HEK293 (cell line): ENCODE results near the gene ETDC.
A peak's percentile ranks its signal among the peaks of the same experiment; 100 is the strongest.

Experiments
- BCL11A ChIP-seq: fragments of 450-650 bp; formaldehyde crosslinking; IDR thresholded peaks from 2 replicates; pipeline ENCODE4 v1.5.1; 2016; ENCODE audit warnings: low read depth, missing biosample characterization, missing genetic modification characterization
- GLI4 ChIP-seq: fragments of 450-650 bp; formaldehyde crosslinking; IDR thresholded peaks from 2 replicates; pipeline ENCODE4 v1.5.1; 2016; ENCODE audit warnings: missing biosample characterization, missing genetic modification characterization
- KLF1 ChIP-seq: fragments of 450-650 bp; formaldehyde crosslinking; IDR thresholded peaks from 2 replicates; pipeline ENCODE4 v1.5.1; 2016; ENCODE audit warnings: missing biosample characterization, missing genetic modification characterization
- KLF16 ChIP-seq: fragments of 450-650 bp; formaldehyde crosslinking; IDR thresholded peaks from 2 replicates; pipeline ENCODE4 v1.5.1; 2017; ENCODE audit warnings: missing biosample characterization, missing genetic modification characterization
- RBAK ChIP-seq: fragments of 450-650 bp; formaldehyde crosslinking; IDR thresholded peaks from 2 replicates; pipeline ENCODE4 v1.5.1; 2016; ENCODE audit warnings: missing biosample characterization, missing genetic modification characterization
- SP2 ChIP-seq: fragments of 450-650 bp; formaldehyde crosslinking; IDR thresholded peaks from 2 replicates; pipeline ENCODE4 v1.5.1; 2016; ENCODE audit warnings: missing biosample characterization, missing genetic modification characterization
- ZBTB21 ChIP-seq: fragments of 450-650 bp; formaldehyde crosslinking; IDR thresholded peaks from 2 replicates; pipeline ENCODE4 v1.5.1; 2017; ENCODE audit warnings: missing biosample characterization, missing genetic modification characterization
- ZNF10 ChIP-seq: fragments of 450-650 bp; formaldehyde crosslinking; IDR thresholded peaks from 2 replicates; pipeline ENCODE4 v1.5.1; 2017; ENCODE audit warnings: missing biosample characterization, missing genetic modification characterization
- ZNF114 ChIP-seq: fragments of 450-650 bp; formaldehyde crosslinking; IDR thresholded peaks from 2 replicates; pipeline ENCODE4 v1.5.0; 2017; ENCODE audit warnings: missing biosample characterization, missing genetic modification characterization
- ZNF19 ChIP-seq: fragments of 450-650 bp; formaldehyde crosslinking; IDR thresholded peaks from 2 replicates; pipeline ENCODE4; 2016; ENCODE audit warnings: missing biosample characterization, missing genetic modification characterization, low read depth
- ZNF211 ChIP-seq: fragments of 450-650 bp; formaldehyde crosslinking; IDR thresholded peaks from 2 replicates; pipeline ENCODE4 v1.5.1; 2016; ENCODE audit warnings: low read depth, missing biosample characterization, missing genetic modification characterization
- ZNF221 ChIP-seq: fragments of 450-650 bp; formaldehyde crosslinking; IDR thresholded peaks from 2 replicates; pipeline ENCODE4 v1.5.1; 2017; ENCODE audit warnings: missing biosample characterization, missing genetic modification characterization, borderline replicate concordance
- ZNF335 ChIP-seq: fragments of 450-650 bp; formaldehyde crosslinking; conservative IDR thresholded peaks from 2 replicates; pipeline ENCODE4 v1.5.1; 2016; ENCODE audit warnings: missing biosample characterization, missing genetic modification characterization
- ZNF341 ChIP-seq: fragments of 450-650 bp; formaldehyde crosslinking; IDR thresholded peaks from 2 replicates; pipeline ENCODE4; 2016; ENCODE audit warnings: low read depth, missing biosample characterization, missing genetic modification characterization
- ZNF423 ChIP-seq: fragments of 450-650 bp; formaldehyde crosslinking; IDR thresholded peaks from 2 replicates; pipeline ENCODE4 v1.5.1; 2016; ENCODE audit warnings: missing biosample characterization, missing genetic modification characterization
- ZNF521 ChIP-seq: fragments of 450-650 bp; formaldehyde crosslinking; IDR thresholded peaks from 2 replicates; pipeline ENCODE4 v1.5.1; 2017; ENCODE audit warnings: missing biosample characterization, mild to moderate bottlenecking, missing genetic modification characterization
- ZNF529 ChIP-seq: fragments of 450-650 bp; formaldehyde crosslinking; IDR thresholded peaks from 2 replicates; pipeline ENCODE4 v1.5.1; 2017; ENCODE audit warnings: missing genetic modification characterization, missing biosample characterization; ENCODE audit not compliant: insufficient replicate concordance
- ZNF549 ChIP-seq: fragments of 450-650 bp; IDR thresholded peaks from 2 replicates; pipeline ENCODE4 v1.5.1; 2018; ENCODE audit warnings: missing biosample characterization, missing genetic modification characterization, mild to moderate bottlenecking, inconsistent platforms, moderate library complexity
- ZNF610 ChIP-seq: fragments of 450-650 bp; formaldehyde crosslinking; IDR thresholded peaks from 2 replicates; pipeline ENCODE4 v1.5.1; 2016; ENCODE audit warnings: missing biosample characterization, missing genetic modification characterization, borderline replicate concordance
- ZNF624 ChIP-seq: fragments of 450-650 bp; formaldehyde crosslinking; IDR thresholded peaks from 2 replicates; pipeline ENCODE4 v1.5.1; 2017; ENCODE audit warnings: missing biosample characterization, missing genetic modification characterization
- ZNF701 ChIP-seq: fragments of 450-650 bp; formaldehyde crosslinking; IDR thresholded peaks from 2 replicates; pipeline ENCODE4 v1.5.1; 2016; ENCODE audit warnings: missing biosample characterization, missing genetic modification characterization
- ZNF76 ChIP-seq: fragments of 450-650 bp; formaldehyde crosslinking; IDR thresholded peaks from 2 replicates; pipeline ENCODE4; 2016; ENCODE audit warnings: low read depth, missing biosample characterization, missing genetic modification characterization, borderline replicate concordance
- ZSCAN16 ChIP-seq: fragments of 450-650 bp; formaldehyde crosslinking; IDR thresholded peaks from 2 replicates; pipeline ENCODE4 v1.5.1; 2016; ENCODE audit warnings: missing biosample characterization, missing genetic modification characterization
- TF ChIP-seq, protein P1 (sequence below): fragments of 450-650 bp; formaldehyde crosslinking; IDR thresholded peaks from 2 replicates; pipeline ENCODE4 v1.5.1; 2016; ENCODE audit warnings: missing biosample characterization, missing genetic modification characterization
- TF ChIP-seq, protein P2 (sequence below): fragments of 450-650 bp; formaldehyde crosslinking; IDR thresholded peaks from 2 replicates; pipeline ENCODE4 v1.5.1; 2016; ENCODE audit warnings: missing biosample characterization, missing genetic modification characterization
- TF ChIP-seq, protein P3 (sequence below): fragments of 450-650 bp; formaldehyde crosslinking; optimal IDR thresholded peaks from 2 replicates; pipeline ENCODE3; 2016; ENCODE audit warnings: missing biosample characterization, mild to moderate bottlenecking, missing genetic modification characterization
- TF ChIP-seq, protein P4 (sequence below): fragments of 450-650 bp; formaldehyde crosslinking; IDR thresholded peaks from 2 replicates; pipeline ENCODE4 v1.5.1; 2016; ENCODE audit warnings: missing biosample characterization, missing genetic modification characterization
- TF ChIP-seq, protein P5 (sequence below): fragments of 450-650 bp; formaldehyde crosslinking; IDR thresholded peaks from 2 replicates; pipeline ENCODE4 v1.5.1; 2016; ENCODE audit warnings: missing biosample characterization, missing genetic modification characterization
- TF ChIP-seq, protein P6 (sequence below): fragments of 450-650 bp; IDR thresholded peaks from 2 replicates; pipeline ENCODE4 v1.5.1; 2018; ENCODE audit warnings: missing biosample characterization, mild to moderate bottlenecking, missing genetic modification characterization
- TF ChIP-seq, protein P7 (sequence below): fragments of 450-650 bp; formaldehyde crosslinking; IDR thresholded peaks from 2 replicates; pipeline ENCODE4 v1.5.1; 2016; ENCODE audit warnings: missing biosample characterization, missing genetic modification characterization

ETDC gene

DNA sequence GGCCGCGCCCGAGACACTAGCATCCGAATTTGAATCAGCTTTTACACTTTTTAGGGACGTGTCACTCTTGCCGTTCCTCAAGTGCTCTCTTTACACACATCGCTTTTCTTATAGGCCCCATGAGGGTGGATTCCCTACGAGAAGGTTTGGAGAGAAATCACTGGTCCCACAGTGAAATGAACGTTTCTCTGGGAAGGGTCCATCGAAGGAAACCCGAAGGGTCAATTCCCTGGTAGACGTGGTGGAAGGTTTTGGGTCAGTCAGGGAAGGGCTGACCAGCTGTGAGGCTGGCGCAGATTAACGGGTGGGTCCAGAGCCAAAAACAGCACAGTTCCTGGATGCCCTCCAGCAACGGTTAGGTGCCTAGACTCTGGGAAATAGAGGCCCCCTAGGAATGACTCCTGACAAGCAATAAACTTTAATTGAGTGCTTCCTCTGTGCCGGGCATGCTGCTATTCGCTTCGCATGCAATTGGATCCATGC is 35.9 kb downstream of the ETDC start (continued):
- TF ChIP-seq ZNF549 (tag by site-specific recombination) (no peak), ZBTB21 (no peak), ZNF19 (tag by site-specific recombination) (no peak), ZNF341 (tag by site-specific recombination) (peak; percentile 61), ZNF624 (tag by site-specific recombination) (no peak), ZNF701 (tag by site-specific recombination) (no peak), ZNF423 (tag by site-specific recombination) (peak; percentile 86), KLF16 (tag by site-specific recombination) (0 out of 2 replicates have a peak, but pooled peaks have one; percentile 10), ZNF610 (tag by site-specific recombination) (peak; percentile 21; the same call in 1 of the 2 replicates), ZNF529 (tag by site-specific recombination) (no peak), ZNF76 (tag by site-specific recombination) (no peak), RBAK (tag by site-specific recombination) (no peak), GLI4 (no peak), BCL11A (tag by site-specific recombination) (peak; percentile 65; the same call in 1 of the 2 replicates), ZNF114 (tag by site-specific recombination) (no peak), SP2 (tag by site-specific recombination) (no peak), ZNF335 (tag by site-specific recombination) (peak; percentile 83), ZSCAN16 (tag by site-specific recombination) (no peak), ZNF10 (tag by site-specific recombination) (no peak), ZNF221 (tag by site-specific recombination) (no peak), ZNF211 (tag by site-specific recombination) (no peak), ZNF521 (tag by site-specific recombination) (no peak), KLF1 (tag by site-specific recombination) (0 out of 2 replicates have a peak, but pooled peaks have one; percentile 1)
- TF ChIP-seq, protein P1, sequence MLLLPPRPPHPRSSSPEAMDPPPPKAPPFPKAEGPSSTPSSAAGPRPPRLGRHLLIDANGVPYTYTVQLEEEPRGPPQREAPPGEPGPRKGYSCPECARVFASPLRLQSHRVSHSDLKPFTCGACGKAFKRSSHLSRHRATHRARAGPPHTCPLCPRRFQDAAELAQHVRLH (tag by site-specific recombination): no peak
- TF ChIP-seq, protein P2, sequence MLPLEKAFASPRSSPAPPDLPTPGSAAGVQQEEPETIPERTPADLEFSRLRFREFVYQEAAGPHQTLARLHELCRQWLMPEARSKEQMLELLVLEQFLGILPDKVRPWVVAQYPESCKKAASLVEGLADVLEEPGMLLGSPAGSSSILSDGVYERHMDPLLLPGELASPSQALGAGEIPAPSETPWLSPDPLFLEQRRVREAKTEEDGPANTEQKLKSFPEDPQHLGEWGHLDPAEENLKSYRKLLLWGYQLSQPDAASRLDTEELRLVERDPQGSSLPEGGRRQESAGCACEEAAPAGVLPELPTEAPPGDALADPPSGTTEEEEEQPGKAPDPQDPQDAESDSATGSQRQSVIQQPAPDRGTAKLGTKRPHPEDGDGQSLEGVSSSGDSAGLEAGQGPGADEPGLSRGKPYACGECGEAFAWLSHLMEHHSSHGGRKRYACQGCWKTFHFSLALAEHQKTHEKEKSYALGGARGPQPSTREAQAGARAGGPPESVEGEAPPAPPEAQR: no peak
- TF ChIP-seq, protein P3, sequence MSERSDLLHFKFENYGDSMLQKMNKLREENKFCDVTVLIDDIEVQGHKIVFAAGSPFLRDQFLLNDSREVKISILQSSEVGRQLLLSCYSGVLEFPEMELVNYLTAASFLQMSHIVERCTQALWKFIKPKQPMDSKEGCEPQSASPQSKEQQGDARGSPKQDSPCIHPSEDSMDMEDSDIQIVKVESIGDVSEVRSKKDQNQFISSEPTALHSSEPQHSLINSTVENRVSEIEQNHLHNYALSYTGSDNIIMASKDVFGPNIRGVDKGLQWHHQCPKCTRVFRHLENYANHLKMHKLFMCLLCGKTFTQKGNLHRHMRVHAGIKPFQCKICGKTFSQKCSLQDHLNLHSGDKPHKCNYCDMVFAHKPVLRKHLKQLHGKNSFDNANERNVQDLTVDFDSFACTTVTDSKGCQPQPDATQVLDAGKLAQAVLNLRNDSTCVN (tag by site-specific recombination): peak; percentile 48
- TF ChIP-seq, protein P4, sequence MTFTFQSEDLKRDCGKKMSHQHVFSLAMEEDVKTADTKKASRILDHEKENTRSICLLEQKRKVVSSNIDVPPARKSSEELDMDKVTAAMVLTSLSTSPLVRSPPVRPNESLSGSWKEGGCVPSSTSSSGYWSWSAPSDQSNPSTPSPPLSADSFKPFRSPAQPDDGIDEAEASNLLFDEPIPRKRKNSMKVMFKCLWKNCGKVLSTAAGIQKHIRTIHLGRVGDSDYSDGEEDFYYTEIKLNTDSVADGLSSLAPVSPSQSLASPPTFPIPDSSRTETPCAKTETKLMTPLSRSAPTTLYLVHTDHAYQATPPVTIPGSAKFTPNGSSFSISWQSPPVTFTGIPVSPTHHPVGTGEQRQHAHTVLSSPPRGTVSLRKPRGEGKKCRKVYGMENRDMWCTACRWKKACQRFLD: no peak
- TF ChIP-seq, protein P5, sequence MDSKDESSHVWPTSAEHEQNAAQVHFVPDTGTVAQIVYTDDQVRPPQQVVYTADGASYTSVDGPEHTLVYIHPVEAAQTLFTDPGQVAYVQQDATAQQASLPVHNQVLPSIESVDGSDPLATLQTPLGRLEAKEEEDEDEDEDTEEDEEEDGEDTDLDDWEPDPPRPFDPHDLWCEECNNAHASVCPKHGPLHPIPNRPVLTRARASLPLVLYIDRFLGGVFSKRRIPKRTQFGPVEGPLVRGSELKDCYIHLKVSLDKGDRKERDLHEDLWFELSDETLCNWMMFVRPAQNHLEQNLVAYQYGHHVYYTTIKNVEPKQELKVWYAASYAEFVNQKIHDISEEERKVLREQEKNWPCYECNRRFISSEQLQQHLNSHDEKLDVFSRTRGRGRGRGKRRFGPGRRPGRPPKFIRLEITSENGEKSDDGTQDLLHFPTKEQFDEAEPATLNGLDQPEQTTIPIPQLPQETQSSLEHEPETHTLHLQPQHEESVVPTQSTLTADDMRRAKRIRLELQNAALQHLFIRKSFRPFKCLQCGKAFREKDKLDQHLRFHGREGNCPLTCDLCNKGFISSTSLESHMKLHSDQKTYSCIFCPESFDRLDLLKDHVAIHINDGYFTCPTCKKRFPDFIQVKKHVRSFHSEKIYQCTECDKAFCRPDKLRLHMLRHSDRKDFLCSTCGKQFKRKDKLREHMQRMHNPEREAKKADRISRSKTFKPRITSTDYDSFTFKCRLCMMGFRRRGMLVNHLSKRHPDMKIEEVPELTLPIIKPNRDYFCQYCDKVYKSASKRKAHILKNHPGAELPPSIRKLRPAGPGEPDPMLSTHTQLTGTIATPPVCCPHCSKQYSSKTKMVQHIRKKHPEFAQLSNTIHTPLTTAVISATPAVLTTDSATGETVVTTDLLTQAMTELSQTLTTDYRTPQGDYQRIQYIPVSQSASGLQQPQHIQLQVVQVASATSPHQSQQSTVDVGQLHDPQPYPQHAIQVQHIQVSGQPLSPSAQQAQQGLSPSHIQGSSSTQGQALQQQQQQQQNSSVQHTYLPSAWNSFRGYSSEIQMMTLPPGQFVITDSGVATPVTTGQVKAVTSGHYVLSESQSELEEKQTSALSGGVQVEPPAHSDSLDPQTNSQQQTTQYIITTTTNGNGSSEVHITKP (tag by site-specific recombination): peak; percentile 74
- TF ChIP-seq, protein P6, sequence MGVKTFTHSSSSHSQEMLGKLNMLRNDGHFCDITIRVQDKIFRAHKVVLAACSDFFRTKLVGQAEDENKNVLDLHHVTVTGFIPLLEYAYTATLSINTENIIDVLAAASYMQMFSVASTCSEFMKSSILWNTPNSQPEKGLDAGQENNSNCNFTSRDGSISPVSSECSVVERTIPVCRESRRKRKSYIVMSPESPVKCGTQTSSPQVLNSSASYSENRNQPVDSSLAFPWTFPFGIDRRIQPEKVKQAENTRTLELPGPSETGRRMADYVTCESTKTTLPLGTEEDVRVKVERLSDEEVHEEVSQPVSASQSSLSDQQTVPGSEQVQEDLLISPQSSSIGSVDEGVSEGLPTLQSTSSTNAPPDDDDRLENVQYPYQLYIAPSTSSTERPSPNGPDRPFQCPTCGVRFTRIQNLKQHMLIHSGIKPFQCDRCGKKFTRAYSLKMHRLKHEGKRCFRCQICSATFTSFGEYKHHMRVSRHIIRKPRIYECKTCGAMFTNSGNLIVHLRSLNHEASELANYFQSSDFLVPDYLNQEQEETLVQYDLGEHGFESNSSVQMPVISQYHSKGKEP: peak; percentile 97
- TF ChIP-seq, protein P7, sequence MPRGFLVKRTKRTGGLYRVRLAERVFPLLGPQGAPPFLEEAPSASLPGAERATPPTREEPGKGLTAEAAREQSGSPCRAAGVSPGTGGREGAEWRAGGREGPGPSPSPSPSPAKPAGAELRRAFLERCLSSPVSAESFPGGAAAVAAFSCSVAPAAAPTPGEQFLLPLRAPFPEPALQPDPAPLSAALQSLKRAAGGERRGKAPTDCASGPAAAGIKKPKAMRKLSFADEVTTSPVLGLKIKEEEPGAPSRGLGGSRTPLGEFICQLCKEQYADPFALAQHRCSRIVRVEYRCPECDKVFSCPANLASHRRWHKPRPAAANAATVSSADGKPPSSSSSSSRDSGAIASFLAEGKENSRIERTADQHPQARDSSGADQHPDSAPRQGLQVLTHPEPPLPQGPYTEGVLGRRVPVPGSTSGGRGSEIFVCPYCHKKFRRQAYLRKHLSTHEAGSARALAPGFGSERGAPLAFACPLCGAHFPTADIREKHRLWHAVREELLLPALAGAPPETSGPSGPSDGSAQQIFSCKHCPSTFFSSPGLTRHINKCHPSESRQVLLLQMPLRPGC (tag by site-specific recombination): peak; percentile 24; the same call in 1 of the 2 replicates
